Inflammatory macrophage (primary cell): ENCODE measurements around the gene ZNF700.
A peak's percentile ranks its signal among the peaks of the same experiment; 100 is the strongest.
"Not testable (repeated sequence)": the region's sequence is repeated elsewhere in the genome, so short reads cannot be mapped to it uniquely, and the experiment has no call there.

Experiments used
- DNase-seq, 2 donors: peaks; one replicate each; pipeline ENCODE4 v3.0.0-alpha.2; 2020 to 2022
- total RNA-seq, 18 experiments: gene quantifications; one replicate each; lab custom pipeline; 2026; ENCODE audit warnings: mixed read lengths in 6 of 18, inconsistent platforms in 2 of 18; lab: John Stamatoyannopoulos, UW

The ZNF700 gene
- total RNA-seq: 3.5 to 22.0 (median 13.0) reads per million in 18 experiments

DNA sequence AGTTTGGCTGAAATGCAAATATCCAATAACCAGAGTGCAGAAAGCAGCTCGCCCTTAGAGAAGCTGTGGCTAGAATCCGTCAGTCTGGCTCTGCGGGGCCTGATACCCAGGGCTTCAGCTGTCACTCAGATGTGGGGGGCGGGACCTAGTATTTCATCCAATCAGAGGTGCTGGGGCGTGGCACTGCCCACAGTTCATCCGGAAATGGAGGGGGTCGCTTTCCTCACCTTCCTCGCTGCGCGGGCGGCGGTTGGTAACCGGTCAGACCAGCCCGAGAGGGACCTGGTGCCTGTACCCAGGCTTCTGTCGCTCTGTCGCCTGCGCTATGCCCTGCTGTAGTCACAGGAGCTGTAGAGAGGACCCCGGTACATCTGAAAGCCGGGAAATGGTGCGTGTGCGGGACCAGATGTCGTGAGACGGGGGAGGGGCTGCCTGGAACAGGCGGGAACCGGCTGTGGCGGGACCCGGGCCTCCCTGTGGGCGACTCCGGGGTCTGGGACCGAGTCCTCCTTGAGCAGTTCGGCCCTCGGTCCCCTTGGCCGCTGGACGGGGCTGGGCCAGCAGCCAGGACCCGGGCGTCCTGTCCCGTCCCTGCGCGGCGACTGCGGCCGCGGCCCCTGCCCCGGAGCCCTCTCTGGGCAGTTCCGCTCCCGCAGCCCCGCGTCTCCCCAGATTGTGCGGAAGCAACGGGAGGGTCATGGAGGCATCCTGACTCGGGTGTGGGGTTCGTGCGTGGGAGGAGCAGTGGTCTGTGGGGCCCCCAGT, at the start of gene ZNF700:
Gene ZNF700 (plus strand): TSS at position 222 of the 765 bp plus-strand sequence. CDS start 104 bp downstream, at position 326.
- DNase-seq: peak; percentile 93

DNA sequence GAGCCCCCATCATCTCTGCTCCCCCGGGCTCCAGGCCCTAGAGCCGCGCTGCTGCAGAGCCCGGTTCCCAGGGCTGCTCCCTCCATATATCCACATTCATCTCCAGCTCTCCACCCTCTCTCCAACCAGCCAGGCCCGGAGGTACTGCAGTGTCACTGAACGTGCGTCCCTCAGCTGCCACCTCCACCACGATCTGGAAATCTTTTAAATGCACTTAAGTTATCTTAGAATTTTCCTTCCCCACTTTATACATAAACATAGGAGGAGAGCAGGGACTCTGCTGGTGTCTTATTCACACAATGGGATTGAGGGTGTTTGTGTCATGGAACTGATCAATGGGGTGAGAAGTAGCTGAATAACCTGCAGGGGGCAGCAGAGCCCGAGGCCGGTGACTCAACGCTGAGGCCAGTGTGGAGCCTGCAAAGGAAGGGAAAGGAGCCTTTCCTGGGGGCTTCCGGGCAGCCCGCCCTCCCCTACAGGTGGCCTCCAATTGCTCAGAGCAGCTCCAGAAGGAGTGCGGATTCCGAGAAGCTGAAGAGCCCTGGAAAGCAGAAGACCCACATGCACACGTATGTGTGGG, 45.1 kb upstream of the ZNF700 start:
- DNase-seq: peak in 1 of 2 donors; percentile 12

DNA sequence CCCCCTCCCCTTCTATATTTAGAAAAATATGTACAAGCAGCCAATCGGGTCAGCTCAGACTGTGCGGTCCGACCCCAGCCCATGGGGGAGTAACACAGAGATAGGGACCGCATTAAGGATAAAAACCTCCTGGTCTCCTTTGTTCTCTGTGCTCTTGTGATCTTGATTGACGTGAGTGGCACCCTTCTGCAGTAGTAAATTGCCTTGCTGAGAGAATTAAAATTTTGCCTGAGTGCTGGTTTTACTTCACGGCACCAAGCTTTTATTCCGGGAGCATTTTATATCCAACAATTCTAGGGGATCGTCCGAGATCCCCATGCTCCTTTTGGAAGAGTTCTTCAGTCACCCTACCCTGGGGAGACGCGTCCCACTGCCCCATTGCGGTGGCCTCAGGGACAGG, 44.3 kb upstream of the ZNF700 start:
- no peak for DNase-seq

DNA sequence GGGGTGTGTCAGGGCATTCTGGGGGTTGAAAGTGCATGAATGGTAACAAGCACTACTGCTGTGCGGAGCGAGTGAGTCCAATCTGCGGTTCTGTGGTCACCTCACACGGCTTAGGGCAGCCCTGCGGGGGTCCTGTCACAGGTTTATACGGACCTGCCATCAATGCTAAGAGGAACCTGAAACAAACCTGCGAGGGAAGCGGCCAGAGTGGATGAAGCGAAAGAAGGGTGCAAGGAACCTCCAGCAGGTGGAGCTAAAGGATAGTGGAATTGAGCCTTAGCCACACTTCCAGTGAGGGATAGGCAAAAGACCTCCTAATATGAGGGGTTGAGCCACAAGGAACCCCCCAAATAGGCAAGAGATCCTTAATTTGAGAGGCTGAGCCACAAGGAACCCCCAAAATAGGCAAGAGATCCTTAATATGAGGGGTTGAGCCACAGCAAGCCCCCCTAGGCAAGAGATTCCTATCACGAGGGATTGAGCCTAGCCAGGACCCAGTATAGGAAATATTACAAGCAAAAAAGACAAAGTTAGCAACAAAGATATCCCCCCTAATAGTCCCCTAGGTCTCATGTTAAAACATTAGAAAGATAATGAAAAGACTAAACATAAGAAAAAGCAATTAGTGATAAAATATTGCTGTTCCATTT, 43.6 kb upstream of the ZNF700 start:
- peak; percentile 66 to 70 for DNase-seq

DNA sequence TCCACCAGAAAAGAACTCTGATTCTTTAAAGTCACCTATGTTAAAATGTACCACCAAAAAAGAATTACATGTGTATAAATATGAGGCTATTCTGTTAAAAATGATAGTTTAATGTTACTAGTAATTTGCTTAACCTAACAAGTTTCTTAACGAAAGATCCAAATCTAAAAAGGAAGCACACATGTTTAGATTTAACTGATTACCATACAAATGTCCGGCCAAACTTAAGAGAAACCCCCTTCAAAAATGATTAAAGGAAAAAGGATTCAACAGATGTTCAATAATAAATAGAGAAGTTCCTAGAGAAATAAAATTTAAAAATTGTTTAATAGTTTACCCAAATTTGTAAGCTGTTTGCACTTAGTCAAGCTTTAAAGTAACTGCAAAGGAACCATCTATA, 42.3 kb upstream of the ZNF700 start:
- DNase-seq: no peak

DNA sequence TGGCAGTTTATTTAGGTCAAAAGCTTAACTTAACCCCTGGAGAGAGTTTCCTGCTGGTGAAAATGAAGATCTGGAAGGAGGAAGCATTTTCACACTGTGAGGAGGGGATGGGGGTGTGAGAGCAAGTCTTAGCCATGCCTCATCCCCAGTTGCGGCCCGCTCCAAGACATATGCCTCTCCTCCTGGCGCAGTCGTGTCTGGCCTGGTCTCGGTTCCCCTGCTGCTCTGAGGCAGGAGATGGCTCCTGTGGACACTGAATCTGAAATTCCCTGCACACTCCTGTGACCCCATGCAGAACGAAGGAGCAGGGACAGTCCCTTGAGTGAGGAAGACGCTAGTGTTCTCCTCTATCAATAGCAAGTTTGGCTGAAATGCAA, 37.7 kb upstream of the ZNF700 start:
- peak in 1 of 2 donors; percentile 5 for DNase-seq

DNA sequence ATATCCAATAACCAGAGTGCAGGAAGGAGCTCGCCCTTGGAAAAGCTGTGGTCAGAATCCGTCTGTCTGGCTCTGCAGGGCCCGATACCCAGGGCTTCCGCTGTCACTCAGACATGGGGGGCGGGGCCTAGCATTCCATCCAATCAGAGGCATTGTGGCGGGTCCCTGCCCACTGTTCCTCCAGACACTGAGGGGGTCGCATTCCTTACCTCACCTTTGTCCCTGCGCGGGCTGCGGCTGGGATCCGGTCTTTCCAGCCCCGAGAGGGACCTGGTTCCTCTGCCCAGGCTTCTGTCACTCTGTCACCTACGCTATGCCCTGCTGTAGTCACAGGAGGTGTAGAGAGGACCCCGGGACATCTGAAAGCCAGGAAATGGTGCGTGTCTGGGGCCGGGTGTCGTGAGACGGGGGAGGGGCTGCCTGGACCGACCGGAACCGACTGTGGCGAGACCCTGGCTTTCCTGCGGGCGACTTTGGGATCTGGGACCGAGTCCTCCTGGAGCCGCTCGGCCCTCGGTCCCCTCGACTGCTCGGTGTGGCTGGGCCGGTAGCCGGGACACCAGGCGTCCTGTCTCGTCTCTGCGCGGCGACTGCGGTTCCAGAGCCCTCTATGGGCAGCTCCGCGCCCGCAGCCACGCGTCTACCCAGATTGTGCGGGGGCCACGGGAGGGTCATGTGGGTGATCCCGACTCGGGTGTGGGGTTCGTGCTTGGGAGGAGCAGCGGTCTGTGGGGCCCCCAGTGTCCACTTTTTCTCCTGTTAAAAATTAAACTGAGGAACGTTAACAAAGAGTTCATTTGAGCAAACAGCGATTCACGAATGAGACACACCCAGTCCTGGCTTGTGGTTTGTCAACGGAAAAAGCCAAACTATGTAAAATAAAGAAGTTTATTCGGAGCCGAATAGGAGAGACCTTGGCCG, 37.0 kb upstream of the ZNF700 start, which contains the start of gene ZNF69:
Gene ZNF69 (plus strand): TSS at position 172 of the 921 bp plus-strand sequence. CDS start 142 bp downstream, at position 314.
- peak; percentile 64 to 70 for DNase-seq

DNA sequence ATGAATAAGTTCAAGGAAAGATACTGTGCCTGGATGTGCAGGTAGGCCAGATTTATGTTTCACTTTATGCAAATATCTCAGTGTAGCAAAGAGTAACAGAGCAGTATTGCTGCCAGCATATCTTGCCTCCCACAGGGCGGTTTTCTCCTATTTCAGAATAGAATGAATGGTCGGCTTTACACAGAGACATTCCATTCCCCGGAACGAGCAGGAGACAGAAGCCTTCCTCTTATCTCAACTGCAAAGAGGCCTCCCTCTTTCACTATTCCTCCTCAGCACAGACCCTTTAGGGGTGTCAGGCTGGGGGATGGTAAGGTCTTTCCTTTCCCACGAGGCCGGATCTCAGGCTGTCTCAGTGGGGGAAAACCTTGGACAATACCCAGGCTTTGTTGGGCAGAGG, 35.0 kb upstream of the ZNF700 start:
- DNase-seq: not testable (repeated sequence)

DNA sequence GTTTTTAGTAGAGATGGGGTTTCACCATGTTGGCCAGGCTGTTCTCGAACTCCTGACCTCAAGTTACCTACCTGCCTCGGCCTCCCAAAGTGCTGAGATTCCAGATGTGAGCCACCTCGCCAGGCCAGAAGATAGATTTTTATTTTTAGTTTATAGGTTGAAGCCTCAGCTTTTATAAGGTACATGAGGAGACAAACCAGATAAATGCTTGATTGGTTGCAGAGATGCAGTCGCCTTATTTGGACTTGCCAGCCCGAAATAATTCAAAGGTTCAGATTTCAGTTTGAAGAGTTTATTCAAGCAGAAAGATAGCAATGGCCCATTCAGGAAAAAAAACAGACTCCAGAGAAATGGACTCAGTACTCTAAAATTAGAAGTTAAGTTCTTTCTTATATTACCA, 34.3 kb upstream of the ZNF700 start:
- DNase-seq: no peak

DNA sequence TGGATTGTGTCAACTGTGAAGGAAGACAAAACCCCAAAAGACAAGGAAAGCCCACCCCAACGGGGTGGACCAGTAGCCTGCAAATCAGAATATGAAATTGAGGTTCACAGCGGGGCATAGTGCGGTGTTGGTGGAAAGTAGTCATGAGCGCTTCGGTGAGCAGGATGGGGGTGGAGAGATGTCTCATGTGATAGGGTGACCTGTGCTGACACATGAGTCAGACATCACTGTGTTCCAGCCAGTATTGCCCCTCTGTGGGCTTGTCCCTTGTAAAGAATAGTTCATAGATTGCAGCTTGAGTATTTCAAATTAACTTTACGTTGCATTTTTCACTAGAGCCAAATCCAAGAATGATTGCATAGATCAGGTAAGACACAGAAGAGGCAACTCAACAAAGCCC, 30.1 kb upstream of the ZNF700 start:
- DNase-seq: no peak

DNA sequence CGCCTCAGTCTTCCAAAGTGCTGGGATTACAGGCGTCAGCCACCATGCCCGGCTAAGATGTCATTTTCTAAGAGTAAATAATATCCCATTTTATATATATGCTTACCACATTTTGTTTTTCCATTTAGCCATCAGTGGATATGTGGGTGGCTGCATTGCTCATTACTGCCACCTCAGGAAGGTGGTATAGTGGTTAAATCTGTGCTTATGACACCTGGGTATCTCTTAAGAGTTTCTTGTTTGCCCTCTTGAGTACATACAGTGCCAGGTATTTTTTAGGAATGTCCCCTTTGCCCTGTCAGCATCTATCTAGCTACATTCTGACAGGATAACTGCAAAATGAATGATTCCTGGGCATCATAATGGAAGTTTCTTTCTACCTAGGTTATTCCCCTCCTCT, 22.7 kb upstream of the ZNF700 start:
- DNase-seq: no peak

DNA sequence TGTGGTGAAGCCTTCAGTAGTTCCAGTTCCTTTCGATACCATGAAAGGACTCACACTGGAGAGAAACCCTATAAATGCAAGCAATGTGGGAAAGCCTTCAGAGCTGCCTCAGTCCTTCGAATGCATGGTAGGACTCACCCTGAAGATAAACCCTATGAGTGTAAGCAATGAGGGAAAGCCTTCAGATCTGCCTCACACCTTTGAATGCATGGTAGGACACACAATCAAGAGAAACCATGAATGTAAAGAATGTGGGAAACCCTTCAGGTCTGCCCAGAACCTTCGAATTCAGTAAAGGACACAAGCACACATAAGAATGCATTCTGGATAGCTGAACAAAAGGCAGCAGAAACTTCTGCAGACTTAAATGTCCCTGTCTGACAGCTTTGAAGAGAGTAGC, 19.0 kb upstream of the ZNF700 start:
- DNase-seq: no peak

DNA sequence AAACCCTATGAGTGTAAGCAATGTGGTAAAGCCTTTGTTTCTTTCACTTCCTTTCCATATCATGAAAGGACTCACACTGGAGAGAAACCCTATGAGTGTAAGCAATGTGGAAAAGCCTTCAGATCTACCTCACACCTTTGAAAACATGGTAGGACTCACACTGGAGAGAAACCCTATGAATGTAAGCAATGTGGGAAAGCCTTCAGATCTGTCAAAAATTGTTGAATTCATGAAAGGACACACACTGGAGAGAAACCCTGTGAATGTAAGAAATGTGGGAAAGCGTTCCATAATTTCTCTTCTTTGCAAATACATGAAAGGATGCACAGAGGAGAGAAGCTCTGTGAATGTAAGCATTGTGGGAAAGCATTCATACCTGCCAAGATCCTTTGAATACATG, 13.0 kb upstream of the ZNF700 start:
- DNase-seq: not testable (repeated sequence)

DNA sequence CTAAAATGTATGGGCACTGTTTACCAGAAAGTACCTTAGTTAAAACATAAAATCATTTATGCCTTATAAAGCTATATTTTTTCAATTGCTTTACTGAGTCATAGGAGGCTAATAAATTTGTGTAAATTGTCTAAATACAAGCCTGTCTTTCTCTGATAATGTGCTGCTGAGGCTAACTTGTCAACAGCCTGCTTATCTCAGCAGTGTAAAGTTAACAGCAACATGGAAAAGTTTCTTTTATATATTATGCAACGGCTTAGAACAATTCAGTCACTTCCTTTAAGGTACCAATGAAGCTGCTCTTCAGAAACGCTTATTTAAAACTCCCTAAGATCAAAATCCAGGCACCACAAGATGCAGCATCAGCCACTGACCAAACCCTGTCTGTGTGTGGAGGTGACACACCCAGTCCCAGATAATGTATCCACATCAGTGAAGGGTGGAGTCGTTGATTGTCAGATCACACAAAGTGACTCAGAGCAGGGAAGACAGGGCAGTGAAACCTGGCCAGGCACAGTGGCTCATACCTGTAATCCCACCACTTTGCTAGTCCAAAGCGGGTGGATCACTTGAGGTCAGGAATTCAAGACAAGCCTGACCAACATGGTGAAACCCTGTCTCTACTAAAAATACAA, 10.4 kb upstream of the ZNF700 start:
- DNase-seq: not testable (repeated sequence)

DNA sequence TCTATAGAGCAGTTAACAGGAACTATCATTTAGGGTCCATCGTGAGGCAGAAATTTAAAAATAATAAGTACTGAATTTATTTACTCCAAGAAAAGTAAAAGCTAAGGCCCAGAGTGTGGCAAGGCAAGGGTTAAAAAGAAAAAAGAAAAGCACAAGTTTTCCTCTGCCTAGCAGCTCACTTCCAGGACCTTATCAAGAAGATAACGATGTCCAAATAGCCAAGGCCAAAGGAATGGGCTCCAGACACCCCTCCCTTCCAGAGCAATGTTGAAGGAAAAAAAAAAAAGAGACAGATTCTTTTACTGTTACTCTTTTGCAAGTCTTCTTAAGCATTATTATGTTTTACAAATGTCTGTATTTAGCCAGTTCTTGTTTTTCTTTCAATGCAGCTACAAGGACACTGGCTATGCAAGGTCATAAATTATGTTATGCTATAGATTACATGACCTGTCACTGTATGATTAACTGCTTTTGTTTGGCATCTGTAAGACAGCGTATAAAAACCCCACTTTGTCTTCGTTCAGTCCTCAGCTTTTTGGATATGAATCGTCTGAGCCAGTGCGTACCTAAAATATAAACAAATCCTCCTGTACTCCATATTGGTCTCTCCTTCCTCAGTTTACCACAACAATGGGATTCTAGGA, 2.9 kb upstream of the ZNF700 start:
- DNase-seq: no peak

DNA sequence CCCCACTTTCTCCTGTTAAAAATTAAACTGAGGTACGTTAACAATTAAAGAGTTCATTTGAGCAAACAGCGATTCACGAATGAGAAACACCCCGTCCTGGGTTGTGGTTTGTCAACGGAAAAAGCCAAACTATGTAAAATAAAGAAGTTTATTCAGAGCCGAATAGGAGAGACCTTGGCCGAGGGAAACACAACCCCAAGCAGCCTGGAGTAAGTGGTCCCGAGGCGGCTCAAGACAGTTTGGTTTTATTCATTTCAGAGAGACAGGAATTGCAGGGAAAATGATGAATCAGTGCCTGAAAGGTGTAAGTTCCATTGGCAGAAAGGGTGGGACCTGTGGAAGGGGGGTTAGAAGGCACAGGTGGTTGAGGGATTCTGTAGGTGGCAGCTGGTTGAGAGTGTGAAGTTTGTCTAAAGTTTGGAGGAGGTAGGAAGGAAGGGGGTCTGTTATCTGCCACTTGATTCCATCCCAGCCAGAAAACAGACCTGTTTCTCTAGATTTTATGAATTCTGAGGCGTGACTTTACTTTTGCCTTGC, 812 bp downstream of the ZNF700 start:
- not testable (repeated sequence) for DNase-seq

DNA sequence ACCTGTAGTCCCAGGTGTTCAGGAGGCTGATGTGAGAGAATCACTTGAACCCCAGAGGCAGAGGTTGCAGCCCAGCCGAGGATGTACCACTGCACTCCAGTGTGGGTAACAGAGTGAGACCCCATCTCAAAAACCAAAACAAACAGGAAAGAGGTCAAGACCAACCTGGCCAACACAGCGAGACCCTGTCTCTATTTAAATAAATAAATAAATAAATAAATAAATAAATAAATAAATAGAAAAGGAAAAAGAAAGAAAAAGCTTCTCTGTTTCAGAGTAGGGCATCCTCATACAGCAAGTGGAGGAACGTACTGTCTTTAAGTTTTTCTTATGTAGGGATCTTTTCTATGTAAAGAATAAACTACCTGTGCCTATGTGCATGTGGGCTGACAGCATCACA, 2.3 kb downstream of the ZNF700 start:
- DNase-seq: no peak

DNA sequence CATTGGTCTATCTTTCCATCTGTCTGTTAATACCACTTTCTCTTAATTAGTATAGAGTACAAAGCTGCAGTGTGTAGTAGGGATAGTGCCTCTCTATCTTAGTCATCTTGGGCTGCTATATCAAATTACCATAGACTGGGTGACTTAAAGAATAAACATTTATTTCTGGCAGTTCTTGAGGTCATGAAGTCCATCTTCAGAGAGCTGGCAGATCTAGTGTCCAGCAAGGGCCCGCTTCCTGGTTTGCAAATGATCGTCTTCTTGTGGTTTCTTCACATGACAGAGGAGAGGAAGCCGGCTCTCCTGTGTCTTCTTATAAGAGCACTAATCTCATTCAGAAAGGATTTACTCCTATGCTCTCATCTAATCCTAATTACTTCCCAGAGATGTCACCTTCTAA, 6.1 kb downstream of the ZNF700 start:
- peak; percentile 19 to 47 for DNase-seq

DNA sequence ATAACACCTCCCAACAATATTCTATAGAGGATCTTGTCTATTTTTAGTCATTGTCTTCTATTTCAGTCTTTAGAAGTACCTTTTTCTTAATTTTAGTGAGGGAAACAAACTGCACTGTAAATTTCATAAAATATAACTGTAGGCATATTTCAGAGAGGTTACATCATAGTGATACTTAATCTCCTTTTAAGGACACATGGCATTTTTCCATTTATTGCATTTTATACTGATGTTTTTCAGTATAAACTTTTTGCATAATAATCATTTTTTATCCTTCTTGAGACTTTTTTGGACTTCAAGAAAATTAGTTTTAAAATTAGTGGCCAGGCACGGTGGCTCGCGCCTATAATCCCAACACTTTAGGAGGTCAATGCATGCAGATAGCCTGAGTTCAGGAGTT, 6.6 kb downstream of the ZNF700 start:
- no peak for DNase-seq

DNA sequence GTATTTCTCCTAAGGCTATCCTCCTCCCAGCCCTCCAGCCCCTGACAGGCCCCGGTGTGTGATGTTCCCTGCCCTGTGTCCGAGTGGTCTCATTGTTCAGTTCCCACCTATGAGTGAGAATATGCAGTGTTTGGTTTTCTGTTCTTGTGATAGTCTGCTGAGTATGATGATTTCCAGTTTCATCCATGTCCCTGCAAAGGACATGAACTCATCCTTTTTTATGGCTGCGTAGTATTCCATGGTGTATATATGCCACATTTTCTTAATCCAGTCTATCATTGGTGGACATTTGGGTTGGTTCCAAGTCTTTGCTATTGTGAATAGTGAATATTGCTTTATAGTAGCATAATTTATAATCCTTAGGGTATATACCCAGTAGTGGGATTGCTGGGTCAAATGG, 10.9 kb downstream of the ZNF700 start:
- not testable (repeated sequence) for DNase-seq

DNA sequence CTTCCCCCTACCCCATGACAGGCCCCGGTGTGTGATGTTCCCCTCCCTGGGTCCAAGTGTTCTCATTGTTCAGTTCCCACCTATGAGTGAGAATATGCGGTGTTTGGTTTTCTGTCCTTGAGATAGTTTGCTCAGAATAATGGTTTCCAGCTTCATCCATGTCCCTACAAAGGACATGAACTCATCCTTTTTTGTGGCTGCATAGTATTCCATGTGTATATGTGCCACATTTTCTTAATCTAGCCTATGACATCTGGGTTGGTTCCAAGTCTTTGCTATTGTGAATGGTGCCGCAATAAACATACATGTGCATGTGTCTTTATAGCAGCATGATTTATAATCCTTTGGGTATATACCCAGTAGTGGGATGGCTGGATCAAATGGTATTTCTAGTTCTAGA, 13.5 kb downstream of the ZNF700 start:
- DNase-seq: not testable (repeated sequence)
